ENCODE measurements around the gene CDH13. TPM values are rescaled to one million over a fixed set of nuclear protein-coding genes. Genes with fewer than 3 reads are reported as not detected.
A peak's percentile ranks its signal among the peaks of the same experiment; 100 is the strongest.

The CDH13 gene
- total RNA-seq, 2 donors from 2014 or later: 2.9 TPM; not detected in 1

DNA sequence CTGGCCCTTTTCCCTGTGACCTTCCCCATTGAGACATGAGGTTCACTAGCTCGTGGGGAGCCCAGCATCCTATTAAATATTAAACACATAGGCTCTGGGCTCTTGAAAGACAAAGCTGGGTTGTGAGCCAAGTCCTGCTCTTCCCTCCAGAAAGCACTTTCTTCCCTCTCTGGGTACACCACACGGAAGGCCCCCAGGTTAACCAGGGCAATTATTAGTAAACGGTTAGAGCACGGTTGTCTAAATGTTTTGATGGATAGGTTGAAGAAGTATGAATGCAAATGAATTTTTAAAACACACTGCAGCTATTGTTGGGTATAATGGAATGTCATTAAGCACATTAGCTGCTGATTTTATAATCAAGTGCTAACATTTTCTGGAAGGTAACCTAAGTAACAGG, 32.7 kb upstream of the CDH13 start:
- no peaks in the 10 kb centered on the region for H3K4me1 ChIP-seq
- H3K9me3 ChIP-seq: no peaks in the 10 kb centered on the region
- WGBS, 2 donors: 11 to 17% methylated on average over 4 of the region's 4 CpGs
- intact Hi-C loops (cut with DNase I): no loop called here
- no peaks in the 10 kb centered on the region for H3K27me3 ChIP-seq
- no peak overlapping the region for H3K27ac ChIP-seq
- no peaks in the 10 kb centered on the region for H3K36me3 ChIP-seq (replicated peaks in 1 of 2; ENCODE audit: insufficient read depth in 1 of 2, low read depth in 2 of 2)
- no peak overlapping the region for H3K4me3 ChIP-seq
- TF ChIP-seq, protein P1, sequence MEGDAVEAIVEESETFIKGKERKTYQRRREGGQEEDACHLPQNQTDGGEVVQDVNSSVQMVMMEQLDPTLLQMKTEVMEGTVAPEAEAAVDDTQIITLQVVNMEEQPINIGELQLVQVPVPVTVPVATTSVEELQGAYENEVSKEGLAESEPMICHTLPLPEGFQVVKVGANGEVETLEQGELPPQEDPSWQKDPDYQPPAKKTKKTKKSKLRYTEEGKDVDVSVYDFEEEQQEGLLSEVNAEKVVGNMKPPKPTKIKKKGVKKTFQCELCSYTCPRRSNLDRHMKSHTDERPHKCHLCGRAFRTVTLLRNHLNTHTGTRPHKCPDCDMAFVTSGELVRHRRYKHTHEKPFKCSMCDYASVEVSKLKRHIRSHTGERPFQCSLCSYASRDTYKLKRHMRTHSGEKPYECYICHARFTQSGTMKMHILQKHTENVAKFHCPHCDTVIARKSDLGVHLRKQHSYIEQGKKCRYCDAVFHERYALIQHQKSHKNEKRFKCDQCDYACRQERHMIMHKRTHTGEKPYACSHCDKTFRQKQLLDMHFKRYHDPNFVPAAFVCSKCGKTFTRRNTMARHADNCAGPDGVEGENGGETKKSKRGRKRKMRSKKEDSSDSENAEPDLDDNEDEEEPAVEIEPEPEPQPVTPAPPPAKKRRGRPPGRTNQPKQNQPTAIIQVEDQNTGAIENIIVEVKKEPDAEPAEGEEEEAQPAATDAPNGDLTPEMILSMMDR (IDR thresholded peaks at IDR 0.05): no peak
- TF ChIP-seq POLR2A (IDR thresholded peaks at IDR 0.05): no peak
- ATAC-seq (no peak), DNase-seq (no peak)

DNA sequence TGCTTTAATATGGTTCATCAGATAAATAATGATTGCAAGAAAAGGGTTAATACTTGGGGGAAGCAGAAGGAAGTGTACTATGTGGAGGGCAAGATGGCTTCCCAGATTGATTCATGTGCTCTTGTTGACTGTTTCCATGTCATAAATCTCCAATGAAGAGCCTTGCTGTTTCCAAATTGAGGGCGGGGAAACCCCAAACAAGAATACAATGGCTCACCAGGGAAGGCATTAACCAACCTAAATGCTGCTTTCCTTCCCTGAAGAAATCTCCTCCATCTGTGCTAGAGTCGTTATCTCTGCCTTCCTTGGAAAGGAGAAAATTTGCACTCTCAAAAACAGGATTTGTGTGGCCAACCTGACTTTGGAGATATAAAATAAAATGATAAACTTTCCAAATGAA, 28.0 kb upstream of the CDH13 start:
- DNase-seq (no peak), ATAC-seq (no peak)
- H3K36me3 ChIP-seq (replicated peaks in 1 of 2; ENCODE audit: insufficient read depth in 1 of 2, low read depth in 2 of 2): no peaks in the 10 kb centered on the region
- H3K9me3 ChIP-seq: no peaks in the 10 kb centered on the region
- WGBS, 2 donors: 38 to 42% methylated on average over 2 of the region's 2 CpGs
- no peaks in the 10 kb centered on the region for H3K4me1 ChIP-seq
- intact Hi-C loops (cut with DNase I): no loop called here
- H3K4me3 ChIP-seq: no peak overlapping the region
- no peak for TF ChIP-seq POLR2A (IDR thresholded peaks at IDR 0.05)
- TF ChIP-seq, protein P1 (IDR thresholded peaks at IDR 0.05): no peak
- H3K27ac ChIP-seq: no peak overlapping the region
- H3K27me3 ChIP-seq: no peaks in the 10 kb centered on the region

DNA sequence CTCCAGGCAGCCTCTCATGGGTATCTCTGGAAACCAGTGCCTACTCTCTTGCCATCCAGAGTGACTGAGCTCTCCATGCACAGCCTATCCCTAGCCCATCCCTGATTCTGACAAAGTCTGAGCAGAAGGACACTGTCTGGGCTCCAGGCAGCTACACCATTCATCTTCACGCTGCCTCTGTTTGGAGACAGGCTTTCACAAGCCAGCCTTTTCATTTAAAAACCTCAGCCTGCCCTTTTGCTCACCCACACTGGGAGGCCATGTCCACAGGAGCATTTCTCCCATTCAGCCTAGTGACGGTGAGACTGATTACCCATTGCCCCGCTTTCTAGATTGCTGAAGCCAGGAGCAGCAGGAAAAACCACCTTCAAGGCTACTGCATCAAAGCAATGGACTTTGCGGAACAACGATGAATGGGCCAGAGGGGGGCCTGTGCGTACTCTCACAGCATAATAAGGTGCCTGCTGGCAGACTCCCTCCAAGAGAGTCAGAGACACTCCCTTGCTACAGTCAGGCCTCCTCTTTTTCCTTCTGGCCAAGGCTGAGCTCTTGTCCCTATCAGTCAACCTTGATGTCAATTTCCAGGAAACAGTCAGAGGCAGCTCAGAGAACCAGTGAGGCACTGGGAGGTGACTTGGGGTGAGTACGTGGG, 24.7 kb upstream of the CDH13 start:
- ATAC-seq: no peak
- Histone ChIP-seq H3K4me3 (no peak overlapping the region), H3K4me1 (no peaks in the 10 kb centered on the region), H3K27ac (no peak overlapping the region), H3K36me3 (replicated peaks in 1 of 2; ENCODE audit: insufficient read depth in 1 of 2, low read depth in 2 of 2) (no peaks in the 10 kb centered on the region), H3K27me3 (no peaks in the 10 kb centered on the region), H3K9me3 (no peaks in the 10 kb centered on the region)
- no peak for DNase-seq
- intact Hi-C loops (cut with DNase I): no loop called here
- 59 to 74% methylated on average over 7 of the region's 7 CpGs for WGBS, 2 donors
- no peak for TF ChIP-seq POLR2A (IDR thresholded peaks at IDR 0.05)
- TF ChIP-seq, protein P1 (IDR thresholded peaks at IDR 0.05): no peak

DNA sequence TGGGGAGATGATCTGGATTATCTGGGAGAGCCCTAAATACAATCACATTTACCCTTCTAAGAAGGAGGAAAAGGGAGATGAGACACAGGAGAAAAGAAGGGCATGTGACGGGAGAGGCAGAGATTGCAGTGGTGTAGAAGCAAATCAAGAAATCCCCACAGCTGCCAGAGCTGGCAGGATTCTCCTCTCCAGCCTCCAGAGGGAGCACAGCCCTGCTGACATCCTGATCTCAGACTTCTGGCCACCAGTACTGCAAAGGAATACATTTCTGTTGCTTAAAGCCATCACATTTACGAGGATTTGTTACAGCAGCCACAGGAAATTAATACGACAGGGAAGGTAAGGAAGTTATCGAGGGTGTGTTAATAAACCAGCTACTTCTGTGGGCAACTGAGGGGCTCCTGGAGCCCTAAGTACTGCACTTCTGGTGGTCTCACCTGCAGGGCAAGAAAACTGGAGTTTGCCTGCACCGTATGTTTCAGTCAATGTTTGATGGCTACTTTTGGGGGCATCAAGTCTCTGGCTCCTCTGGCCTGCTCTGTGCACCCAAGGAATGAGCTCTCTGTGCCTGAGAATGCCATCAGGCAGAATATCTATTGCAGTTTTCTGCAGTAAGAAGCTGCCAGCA, 22.9 kb upstream of the CDH13 start:
- no peaks in the 10 kb centered on the region for H3K9me3 ChIP-seq
- no peaks in the 10 kb centered on the region for H3K4me1 ChIP-seq
- no peak overlapping the region for H3K4me3 ChIP-seq
- ATAC-seq (peak; percentile 40), DNase-seq (peak; percentile 14 to 49 (median 30))
- TF ChIP-seq POLR2A (IDR thresholded peaks at IDR 0.05): no peak
- TF ChIP-seq, protein P1 (IDR thresholded peaks at IDR 0.05): peak; percentile 15 to 62 (median 42)
- intact Hi-C loops (cut with DNase I): no loop called here
- no peaks in the 10 kb centered on the region for H3K27me3 ChIP-seq
- 10 to 17% methylated on average over 5 of the region's 5 CpGs for WGBS, 2 donors
- no peaks in the 10 kb centered on the region for H3K36me3 ChIP-seq (replicated peaks in 1 of 2; ENCODE audit: insufficient read depth in 1 of 2, low read depth in 2 of 2)
- no peak overlapping the region for H3K27ac ChIP-seq

DNA sequence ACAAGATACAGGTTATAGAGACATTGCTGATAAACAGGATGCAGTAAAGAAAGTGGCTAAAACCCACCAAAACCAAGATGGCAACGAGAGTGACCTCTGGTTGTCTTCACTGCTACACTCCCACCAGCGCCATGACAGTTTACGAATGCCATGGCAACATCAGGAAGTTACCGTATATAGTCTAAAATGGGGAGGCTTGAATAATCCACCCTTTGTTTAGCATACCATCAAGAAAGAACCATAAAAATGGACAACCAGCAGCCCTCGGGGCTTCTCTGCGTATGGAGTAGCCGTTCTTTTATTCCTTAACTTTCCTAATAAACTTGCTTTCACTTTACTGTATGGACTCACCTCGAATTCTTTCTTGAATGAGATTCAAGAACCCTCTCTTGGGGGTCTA, 21.7 kb upstream of the CDH13 start:
- H3K27ac ChIP-seq: no peak overlapping the region
- no peaks in the 10 kb centered on the region for H3K4me1 ChIP-seq
- TF ChIP-seq, protein P1 (IDR thresholded peaks at IDR 0.05): no peak
- TF ChIP-seq POLR2A (IDR thresholded peaks at IDR 0.05): no peak
- WGBS, 2 donors: 68 to 76% methylated on average over 8 of the region's 8 CpGs
- no peaks in the 10 kb centered on the region for H3K36me3 ChIP-seq (replicated peaks in 1 of 2; ENCODE audit: insufficient read depth in 1 of 2, low read depth in 2 of 2)
- H3K27me3 ChIP-seq: no peaks in the 10 kb centered on the region
- ATAC-seq (no peak), DNase-seq (no peak)
- H3K4me3 ChIP-seq: no peak overlapping the region
- intact Hi-C loops (cut with DNase I): no loop called here
- H3K9me3 ChIP-seq: no peaks in the 10 kb centered on the region

Measured in body of pancreas (tissue), 4 donors.